Measurements from ENCODE around the gene STX7.

Gene STX7

DNA sequence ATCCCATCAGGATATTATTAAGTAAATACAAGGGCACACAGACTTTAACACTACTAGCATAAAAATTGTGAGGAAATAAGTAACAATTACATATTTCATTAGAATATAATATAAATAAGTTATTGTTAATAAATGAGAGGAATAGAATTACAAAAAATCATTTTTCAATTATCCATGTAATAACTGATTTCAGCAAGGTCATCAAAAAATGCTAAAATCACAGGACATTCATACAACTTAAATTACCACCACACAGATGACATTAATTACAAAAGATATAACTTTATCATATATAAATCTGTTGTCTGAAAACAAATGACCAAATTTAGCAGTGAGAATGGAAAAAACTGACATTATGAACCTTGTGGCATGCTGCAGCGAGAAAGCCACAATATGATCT is 37.0 kb downstream of the STX7 start:
- FAIRE-seq: no peak

DNA sequence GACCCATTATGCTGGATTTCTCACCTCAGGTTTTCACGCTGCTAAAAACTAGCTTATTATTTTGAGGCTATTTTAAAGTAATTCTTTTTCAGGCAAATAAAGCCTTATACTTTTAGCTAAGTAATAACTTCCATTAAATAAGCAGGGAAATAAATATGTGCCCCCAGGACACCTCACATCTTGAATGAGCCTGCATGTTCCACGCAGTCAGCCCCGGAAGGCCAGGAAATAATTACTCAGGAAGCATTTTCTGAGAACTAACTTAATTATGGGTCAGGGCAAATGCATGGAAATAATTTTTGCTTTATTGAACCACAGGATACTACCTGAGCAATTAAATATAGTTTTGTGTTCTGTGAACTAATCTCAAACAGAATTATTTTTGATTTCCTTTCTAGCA is 41.1 kb downstream of the STX7 start:
- no peak for FAIRE-seq

DNA sequence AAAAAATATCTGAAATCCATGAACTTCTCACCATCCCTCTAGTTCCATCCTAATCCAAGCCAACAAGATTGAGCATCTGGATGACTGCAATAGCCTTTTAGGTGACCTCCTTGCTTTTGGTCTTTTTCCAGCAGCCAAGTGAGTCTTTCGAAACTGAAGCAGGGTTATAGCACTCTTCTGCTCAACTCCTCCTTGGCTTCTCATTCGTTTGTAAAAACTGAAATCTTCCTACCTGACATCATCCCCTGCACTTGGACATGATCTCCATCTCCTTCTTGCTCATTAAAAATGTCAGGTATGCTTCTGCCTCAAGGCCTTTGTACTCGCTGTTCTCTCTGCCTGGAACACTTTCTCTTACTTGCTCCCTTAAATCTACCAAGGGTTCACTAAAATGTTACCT is 46.0 kb downstream of the STX7 start:
- no peak for FAIRE-seq

DNA sequence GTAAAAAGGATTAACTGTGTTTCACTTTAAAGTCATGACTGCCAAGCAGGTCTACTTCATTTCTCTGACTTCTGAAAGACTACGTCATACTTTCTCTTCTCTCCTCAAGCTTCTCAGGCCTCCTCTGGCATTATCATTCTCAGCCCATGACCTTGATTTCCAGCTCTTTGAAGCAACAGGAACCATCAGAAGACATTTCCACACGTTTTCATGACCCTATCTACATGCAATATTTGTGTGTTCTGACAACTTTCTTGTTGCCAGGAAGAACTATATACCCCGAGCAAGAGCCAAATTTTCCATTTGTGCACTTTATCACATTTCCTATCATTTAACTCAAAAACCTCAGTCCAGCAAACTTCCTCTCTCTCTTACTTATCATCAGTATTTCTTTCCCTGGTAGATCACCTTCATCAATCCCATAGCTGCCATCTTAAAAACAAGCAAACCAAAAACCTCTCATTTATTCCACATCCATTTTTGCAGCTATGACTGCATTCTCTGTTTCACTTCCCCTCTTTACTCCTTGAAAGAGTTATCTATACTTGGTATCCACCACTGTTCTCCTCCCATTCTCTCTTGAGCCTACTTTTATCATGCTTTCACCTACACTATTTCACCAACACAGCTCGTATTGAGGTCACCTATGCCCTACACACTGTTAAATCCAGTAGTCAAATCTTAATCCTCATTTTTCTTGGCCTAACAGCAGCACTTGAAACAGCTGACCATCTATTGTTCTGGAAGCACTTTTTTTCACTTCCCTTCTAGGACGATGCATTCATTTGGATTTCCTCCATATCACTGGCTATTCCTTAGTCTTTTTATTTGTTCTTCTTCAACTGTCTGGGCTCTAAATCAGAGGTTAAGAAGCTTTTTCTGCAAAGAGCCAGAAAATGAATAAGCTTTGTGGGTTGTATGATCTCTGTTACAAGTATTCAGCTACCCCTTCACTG is 47.1 kb downstream of the STX7 start:
- no peak for FAIRE-seq

DNA sequence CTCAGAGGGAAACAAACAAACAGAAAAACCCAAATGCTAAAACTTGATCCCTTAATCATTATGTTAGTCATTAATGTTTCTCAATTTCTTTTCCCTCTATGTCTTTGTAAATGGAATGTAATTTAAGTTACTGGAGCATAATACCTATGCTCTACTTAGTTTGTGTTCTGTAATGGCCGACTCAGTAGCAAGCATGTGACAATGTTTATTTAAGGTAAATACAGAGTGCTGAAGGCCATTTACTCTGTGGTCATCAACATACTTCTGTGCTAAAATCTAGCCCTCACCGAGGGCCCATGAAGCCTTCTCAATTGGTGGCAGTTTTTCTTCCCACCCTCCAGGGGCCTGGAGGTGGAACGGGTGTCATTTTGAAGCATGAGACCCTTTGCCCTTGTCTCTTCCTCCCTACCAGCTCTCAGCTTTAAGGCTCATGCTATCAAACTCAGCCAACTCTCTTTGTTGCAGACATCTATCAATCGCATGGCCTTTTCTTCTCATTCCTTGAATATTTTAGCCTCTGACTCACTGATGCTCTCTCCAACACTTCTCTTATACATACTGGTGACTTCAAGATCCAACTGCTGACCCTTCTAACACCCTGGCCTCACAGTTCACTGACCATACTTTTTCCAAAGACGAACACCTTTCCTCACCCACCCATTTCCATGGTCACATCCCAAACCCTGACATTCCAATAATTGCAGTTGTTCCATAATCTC is 48.2 kb downstream of the STX7 start:
- FAIRE-seq: no peak

DNA sequence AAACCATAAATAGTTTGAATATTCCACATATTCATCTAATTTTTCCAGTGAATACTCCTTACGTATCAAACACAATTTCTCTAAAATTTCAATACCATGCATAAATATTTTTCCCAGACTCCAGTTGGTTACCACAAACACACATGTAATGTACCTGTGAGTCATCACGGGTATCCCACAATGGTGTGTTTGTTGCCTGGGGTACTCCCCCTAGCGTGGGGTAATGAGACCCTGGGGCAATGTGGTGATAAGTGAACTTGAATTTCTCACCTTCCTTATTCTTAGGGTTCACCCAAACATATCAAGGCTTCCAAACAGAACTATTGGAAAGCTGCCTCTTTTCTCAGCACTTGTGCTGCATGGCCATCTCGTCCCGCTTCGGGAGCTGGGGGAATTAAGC is 51.0 kb downstream of the STX7 start:
- FAIRE-seq: no peak

DNA sequence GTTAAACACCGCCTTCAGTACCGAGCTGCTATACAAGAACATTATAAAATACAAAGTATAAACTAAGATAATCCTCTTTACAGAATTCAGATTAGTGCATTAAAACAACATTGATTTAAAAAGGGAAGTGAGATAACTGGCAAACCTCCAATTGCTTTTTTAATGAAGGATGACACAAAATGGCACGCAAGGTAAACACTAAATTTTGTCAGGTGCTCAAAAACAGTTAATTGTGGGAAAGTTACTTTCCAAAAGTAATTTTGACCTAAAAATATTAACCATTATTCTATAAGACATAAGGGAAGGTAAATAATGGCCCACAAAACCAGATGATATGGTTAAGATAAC is 53.3 kb downstream of the STX7 start:
- no peak for FAIRE-seq

DNA sequence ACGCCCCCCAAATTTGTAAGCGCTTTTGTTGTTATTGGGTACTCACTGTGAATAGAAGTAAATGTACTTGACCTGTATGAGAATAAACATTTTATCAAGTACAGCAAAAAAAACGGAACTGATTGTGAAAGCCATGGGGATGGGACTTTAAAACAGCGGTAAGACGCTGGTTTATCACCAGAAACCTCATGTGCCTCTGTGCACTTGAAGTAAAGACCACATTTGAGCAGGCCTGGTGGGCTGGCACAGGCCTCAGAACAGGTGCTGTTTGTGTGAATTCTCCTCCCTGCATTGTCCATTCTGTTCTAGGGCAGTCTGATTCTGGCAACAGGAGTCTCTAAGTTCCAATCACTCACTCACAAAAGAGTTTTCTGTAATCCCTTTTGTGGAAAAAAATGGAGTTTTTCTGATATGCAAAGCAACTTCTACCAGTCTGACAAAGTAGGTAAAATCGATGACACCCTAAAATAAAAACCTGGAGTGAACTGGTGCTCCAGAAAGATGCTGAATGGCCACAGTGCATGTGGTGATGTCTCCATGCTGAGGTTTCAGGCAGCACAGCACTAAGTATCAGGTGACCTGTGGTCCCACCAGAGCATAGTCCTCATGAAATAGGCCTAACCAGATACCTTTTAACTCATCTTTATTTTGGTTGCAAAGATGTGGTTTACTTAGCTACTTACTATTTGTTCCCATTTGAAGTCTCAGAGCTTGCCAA is 53.9 kb downstream of the STX7 start:
- FAIRE-seq: no peak

DNA sequence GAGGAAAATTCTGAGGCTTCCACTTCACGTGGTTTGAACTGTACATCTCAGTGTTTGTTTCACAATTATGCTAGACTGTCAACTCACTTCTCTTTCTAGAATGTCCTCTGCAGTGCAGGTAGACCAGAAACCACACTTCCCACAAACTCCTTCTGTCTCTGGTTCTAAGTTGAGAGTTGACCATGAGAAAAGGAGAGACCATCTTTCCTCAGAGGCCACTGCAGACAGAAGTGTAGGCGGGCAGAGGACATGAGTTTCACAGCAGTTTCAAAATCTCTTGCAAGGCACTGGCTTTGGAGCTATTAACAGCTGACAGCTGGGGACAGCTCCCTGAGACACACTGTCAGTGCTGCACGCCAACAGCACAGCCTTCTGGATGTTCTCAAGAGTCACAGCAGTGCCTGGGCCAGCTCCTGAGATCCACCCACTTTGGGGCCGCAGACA is 56.2 kb downstream of the STX7 start:
- no peak for FAIRE-seq

DNA sequence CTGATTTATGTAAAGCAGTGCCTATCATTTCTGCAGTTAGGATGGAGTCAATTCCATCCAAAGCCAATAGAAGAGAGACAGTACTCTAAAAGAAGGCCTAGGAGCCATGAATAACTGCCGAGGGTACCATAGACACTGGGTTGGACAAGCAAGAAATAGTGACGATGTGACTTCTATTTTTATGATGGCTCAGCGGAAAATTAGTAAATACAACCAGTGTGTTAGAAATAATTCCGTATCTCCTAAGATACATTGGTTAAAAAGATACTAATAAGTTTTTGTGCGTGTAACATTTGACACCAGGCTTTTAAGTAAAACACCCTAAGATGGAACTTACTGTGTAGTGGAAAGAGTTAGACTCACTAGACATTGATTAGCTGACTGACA is 66.1 kb downstream of the STX7 start:
- FAIRE-seq: no peak

DNA sequence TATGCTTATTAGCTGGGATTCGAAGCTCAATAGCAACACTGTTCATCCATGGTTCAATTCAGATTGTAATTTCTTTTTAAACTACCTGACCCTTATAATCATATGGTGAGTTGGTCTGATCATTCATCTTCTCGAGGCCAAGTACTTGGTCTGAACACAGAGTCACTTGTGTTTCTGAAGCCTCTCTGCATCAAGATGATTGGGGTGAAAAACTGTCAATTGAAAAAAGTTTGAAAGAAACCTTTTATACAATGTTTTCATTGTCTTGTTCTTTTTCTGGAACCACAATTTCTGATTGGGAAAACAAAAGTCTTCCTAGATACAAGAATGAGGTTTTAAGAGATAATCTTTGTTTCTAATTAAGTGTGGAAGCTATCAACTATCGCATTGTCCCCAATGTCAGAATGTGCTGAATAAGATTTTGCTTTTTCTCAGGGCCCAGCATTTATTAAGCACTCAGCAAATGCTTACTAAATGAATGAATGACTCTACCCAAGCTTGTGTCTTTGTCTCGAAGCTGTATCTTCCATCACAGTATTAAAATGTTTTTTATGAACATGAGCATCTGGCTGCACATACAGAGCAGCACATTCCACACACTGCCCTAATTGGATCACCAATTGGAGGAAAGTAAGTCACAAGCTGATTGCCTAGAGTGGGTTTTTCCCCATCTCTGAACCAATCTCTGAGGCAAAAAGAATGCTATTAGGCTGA is 66.6 kb downstream of the STX7 start:
- no peak for FAIRE-seq

DNA sequence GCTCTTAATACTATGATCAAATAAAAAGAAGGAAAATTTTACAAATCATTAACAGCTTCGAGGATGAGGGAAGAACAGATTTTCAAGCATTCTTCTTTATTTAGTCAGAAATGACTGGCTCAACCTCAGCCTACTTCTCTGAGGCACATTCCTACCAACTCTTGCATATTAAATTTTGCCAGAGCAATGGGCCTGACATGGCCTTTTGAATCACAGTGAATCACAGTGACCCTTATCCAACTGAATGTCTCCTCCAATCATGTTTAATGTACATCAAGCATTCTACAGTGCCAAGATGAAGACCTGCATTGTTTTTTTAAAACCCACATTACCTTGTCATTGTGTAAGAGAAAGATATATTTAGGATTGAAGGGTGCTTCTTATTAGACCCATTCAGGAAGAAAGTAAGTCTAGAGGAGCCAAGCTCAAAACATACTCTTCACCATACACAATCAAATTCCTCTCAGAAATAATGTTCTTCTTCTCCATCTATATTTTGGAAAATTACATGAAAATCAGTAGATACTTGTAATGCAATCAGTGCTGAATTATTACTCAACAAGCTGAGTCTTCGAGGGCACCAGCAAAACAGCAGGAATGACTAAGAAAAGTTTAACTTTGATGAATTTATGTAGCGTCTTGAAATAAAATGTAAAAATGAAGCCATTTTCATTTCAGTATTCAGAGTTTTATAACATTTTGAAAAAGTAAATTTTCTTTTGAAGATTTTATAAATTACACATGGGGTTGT is 67.5 kb downstream of the STX7 start:
- no peak for FAIRE-seq

DNA sequence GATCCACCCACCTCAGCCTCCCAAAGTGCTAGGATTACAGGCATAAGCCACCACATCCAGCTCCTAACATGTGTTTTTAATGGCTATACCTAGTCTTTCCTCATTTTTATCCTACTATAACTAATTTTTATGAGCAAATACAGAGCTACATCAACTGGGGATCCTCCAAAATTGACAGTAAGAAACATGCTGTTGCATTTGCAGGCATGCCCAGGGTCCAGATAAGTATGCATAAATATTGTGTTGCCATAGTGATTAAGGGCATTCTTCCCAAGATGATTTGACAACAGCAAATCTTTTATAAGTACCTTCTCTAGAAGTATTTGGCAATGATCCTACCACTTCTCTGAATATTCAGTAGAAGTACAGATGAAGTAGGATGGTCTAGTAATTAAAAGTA is 69.7 kb downstream of the STX7 start:
- no peak for FAIRE-seq

DNA sequence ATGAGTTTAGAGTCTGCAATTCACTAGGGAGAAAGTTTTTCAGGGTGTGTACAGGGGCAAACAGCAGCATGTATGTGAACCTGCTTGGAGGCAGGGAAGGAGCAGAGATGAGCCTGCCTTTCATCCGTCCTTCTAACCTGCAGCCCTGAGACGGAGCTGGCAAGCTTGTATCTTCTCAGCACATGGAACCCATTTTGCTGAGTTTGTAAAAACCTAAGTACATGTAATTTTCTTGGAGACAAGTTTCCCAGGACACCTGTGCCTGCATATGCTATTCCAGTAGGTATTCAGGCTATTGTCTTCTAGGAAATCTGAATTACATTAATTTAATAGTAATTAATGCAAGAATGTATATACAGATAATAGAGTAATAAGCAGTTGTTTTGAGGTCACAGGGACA is 82.8 kb downstream of the STX7 start:
- FAIRE-seq: no peak

DNA sequence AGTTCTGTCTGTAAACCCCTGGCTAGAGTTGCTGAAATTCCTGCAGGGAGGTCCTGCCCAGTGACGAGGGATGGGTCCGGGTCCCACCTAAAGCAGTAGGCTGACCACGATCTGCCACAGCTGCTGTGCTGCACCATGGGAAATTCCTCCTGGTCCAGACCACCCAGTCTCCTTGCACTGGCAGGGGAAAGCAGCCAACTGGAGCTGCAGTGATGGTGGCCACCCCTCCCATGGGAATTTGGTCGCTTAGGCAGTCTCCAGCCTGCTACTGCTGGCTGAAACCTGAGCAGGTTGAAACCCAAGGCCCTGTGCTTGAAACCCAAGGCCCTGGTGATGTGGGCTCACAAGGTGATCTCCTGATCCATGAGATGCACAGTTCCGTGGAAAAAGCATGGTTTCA is 87.7 kb downstream of the STX7 start:
- FAIRE-seq: no peak

DNA sequence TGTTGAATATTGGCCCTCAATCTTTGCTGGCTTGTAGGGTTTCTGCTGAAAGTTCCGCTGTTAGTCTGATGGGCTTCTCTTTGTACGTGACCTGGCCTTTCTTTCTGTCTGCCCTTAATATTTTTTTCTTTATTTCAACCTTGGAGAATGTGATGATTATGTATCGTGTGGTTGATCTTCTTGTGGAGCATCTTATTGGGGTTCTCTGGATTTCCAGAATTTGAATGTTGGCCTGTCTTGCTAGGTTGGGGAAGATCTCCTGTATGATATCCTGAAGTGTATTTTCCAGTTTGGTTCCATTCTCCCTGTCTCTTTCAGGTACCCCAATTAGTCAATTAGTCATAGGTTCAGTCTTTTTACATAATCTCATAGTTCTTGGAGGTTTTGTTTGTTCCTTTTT is 89.1 kb downstream of the STX7 start:
- no peak for FAIRE-seq

DNA sequence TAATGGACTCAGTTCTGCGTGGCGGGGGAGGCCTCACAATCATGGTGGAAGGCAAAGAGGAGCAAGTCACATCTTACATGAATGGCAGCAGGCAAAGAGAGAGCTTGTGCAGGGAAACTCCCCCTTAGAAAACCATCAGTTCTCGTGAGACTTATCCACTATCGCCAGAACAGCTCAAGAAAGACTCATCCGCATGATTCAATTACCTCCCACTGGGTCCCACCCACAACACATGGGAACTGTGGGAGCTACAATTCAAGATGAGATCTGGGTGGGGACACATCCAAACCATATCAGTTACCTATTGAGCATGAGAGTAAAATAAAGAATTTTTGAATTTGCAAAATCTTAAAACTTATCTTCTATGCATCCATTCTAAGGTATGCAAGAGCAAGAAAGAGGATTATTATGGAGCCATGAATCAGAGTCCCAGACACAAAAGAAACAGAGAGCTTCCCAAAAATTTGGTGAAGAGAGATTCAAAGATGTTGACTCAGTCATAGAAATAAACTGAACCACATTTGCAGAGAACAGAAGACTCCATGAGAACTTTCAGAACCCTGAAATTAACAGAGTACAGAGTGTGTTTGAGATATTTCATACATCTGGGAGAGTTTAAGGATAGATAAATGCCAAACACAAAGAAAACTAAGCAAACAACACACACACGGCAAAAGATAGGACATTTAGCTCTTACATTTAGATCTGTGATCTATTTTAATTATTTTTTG is 94.5 kb downstream of the STX7 start:
- no peak for FAIRE-seq

DNA sequence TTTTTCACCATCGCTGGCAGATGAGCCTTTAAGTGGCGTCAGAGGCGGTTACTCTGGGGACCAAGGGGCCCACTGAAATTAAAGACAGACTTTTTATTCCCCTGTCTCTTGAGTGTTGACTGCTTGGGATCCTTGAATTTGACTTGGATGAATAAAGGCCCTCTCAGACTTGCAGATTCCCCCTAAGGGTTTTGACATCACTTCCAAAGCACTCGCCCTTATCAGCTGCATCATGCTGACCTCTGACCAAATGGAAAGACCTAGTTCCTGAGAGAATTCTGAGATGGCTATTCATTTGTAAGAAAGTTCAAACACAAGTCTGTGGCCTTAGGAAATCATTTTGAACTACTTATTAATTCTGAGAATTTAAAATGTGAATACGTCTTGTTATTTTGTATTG is 98.2 kb downstream of the STX7 start:
- no peak for FAIRE-seq

DNA sequence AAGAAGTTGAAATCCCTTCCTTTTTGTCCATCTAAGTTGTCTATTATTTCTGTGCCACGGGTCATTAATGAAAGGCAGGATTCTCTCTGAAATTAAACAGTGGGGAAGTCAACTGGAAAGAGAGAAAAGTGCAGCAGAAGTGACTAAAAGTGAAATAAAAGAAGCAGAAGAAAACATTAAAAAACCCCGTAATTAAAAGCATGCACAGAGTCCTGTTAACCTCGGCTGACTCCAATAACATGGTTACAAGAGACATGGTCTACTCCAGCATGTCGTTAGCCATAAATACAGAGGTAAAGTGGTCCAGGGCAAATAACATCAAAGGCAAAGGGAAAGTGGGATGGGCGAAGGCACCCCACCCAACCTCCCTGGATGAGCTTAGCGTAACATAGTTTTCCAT is 98.6 kb downstream of the STX7 start:
- FAIRE-seq: no peak

DNA sequence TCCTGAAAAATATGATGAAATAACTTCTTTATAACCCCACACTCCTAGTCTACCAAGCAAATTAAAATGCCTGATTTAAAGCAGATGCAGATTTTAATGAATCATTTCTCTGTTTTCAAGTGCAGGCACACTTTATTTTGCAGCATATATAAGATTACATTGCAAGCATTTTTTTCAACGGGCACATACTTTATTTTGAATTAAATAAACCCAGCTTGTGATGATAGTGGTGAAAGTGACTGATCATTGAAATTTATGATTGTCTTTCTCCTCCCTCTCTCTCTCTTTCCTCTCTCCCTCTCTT is 99.5 kb downstream of the STX7 start:
- FAIRE-seq: no peak

DNA sequence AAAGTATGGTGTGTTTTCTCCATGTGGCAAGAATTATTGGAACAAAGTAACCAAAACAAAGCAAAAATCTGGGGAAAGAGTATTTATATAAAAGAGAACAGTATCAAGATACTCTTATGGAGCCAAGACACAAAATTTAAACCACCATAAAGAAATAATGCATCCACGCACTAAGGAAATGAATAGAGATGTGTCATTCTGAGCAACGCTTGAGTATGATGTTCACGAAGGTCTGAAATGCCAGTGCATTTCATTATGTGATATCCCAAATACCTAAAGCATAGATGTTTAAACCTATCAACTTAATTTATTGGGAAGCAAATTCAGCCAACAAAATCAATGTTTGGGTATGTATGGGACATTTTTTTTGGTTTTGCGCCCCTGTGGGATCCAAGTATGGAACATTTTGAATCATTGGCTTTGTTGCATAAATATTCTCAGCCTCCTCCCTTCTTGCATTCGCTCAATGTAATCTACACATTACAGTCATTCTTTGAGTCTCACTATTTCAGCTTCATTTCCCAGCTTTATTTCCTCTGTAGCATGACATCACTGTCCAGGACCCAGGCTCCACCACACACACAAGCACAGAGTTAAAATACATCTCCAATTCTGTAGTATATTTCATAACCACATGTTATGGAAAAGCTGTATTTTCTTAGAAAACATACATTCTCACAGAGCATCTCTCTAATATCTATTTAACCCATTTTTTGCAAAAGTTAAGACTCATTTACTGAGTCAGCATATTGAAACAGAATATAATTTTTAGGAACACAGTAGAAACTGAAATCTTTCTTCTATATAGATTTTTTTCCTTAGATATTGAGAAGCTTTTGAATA is 100.0 kb downstream of the STX7 start:
- FAIRE-seq: no peak
